HG03175 (cell line): Measurements from ENCODE around the gene RBM17.
"Not testable (repeated sequence)": the region's sequence is repeated elsewhere in the genome, so short reads cannot be mapped to it uniquely, and the experiment has no call there.

Experiments used
- ATAC-seq: cut with Tn5 transposase; IDR thresholded peaks from one replicate; pipeline ENCODE4 v1.9.1; 2021; ENCODE audit warnings: mild to moderate bottlenecking, moderate library complexity; ENCODE audit not compliant: unreplicated experiment

The RBM17 gene, protein sequence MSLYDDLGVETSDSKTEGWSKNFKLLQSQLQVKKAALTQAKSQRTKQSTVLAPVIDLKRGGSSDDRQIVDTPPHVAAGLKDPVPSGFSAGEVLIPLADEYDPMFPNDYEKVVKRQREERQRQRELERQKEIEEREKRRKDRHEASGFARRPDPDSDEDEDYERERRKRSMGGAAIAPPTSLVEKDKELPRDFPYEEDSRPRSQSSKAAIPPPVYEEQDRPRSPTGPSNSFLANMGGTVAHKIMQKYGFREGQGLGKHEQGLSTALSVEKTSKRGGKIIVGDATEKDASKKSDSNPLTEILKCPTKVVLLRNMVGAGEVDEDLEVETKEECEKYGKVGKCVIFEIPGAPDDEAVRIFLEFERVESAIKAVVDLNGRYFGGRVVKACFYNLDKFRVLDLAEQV

DNA sequence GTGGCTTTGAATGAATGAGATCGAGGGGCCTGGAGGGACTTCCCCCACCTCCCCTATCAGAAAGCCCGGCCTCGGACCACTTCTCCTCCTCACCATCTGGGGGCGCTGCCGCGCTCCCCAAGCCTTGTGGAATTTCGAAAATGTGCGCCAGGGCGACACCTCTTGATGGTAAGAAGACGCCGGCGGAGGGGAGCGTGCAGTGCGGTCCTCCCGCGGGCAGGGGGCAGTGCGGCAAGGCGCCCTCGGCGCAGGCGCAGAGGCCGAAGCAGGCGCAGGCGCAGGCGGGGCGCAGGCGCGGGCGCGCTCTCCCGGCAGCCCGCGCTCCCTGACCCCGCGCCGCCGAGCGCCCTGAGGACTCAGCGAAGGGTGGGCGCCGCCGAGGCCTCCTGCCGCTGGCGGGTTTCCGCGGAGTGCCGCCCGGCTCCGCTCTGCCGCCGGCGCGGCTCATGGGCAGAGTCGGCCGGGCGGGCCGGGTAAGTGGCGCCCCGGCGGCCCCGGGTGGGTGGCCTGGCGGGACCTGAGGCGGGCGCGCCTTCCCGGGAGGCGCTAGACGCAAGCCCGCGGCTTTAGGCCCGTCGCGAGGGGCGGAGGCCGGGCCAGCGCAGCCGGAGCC, at the start of gene RBM17:
Gene RBM17 (plus strand): TSS at position 314 of the 613 bp plus-strand sequence. CDS start 8,032 bp downstream, outside the sequence.
- ATAC-seq: peak; percentile 85

DNA sequence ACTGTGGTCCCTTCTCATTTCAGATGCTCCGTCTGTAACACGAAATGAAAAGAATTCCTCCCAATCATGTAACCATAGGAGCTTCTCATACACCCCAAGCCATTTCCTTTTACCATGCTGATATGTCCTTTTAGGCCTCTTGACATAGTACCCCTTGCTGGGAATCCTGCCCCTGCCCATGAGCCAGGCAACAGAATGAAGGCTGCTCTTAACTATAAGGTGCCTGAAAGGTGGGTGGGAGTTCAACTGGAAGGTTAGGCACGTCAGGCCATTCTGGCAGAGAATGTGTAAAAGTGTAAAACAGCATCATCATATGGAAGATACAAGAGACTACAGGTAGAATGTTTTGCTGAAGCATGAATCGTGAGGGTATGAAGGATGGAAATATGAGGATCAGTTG, 49.1 kb upstream of the RBM17 start:
- ATAC-seq: no peak

DNA sequence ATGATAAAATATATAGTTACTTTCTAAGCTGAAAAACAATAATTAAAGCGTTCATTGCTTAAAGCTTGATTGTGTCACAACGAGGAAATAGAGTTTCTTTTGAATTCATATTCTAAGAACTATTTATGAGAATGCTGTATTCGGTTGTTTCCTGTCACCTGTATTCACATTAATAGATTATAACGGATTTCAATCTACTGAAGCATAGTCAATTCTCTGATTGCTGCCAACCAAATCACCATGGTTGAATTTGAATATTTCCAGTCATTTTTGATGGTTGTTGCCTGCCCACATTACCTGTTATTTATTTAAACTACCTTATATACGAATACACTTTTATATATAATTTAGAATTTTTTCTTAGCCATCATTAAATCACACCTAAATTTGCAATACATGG, 48.6 kb upstream of the RBM17 start:
- ATAC-seq: no peak

DNA sequence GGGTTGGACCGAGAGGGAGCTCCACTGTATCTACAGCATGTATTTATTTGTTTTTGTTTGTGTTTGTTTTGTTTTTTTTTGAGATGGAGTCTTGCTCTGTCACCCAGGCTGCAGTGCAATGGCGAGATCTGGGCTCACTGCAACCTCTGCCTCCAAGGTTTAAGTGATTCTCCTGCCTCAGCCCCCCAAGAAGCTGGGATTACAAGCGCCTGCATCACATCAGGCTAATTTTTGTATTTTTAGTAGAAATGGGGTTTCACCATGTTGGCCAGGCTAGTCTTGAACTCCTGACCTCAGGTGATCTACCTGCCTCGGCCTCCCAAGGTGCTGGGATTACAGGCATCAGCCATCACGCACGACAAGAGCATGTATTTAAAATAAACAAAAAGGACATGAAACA, 45.5 kb upstream of the RBM17 start:
- not testable (repeated sequence) for ATAC-seq

DNA sequence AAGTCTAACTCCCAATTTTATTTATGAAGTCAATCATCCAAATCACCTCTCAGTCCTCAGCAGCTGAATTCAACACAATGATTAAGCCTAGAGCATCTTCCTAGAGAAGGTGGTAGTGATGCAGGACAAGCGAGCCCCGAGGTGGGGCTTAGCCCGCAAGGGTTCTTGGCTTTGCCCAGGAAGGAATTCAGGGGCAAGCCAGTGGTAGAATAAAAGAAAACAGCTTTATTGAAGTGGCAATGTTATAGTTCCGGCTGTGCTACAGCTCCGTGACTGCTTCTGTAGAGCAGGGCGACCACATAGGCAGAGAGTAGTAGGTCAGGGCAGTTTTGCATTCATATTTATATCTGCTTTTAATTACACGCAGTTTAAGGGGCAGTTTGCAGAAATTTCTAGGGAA, 44.8 kb upstream of the RBM17 start:
- ATAC-seq: no peak

DNA sequence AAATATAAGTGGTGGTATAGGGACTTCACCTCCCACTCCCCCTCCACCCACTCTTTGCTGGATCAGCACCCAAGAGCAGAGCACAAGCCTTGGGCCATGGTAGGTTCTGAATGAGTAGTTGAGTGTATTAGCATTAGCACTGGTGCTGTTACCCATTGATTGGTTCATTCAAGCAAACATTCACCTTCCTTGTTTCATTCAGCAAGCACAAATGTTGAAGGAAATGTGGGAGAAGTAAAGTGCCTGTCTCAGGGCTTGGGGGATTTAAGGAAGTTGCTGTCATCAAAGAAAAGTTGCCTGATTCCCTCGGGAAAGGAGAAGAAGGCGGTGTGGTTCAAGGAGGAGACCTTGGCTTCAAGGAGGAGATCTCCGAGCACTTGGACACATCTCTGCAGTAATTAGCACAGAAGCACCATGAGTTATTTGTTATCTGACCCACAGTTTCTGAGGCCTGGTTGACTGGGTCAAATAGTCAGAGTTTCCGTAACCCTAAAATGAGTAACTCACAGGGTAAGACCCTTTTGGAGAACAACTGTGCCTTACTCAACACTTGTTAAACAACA, 44.0 kb upstream of the RBM17 start:
- ATAC-seq: peak; percentile 44

DNA sequence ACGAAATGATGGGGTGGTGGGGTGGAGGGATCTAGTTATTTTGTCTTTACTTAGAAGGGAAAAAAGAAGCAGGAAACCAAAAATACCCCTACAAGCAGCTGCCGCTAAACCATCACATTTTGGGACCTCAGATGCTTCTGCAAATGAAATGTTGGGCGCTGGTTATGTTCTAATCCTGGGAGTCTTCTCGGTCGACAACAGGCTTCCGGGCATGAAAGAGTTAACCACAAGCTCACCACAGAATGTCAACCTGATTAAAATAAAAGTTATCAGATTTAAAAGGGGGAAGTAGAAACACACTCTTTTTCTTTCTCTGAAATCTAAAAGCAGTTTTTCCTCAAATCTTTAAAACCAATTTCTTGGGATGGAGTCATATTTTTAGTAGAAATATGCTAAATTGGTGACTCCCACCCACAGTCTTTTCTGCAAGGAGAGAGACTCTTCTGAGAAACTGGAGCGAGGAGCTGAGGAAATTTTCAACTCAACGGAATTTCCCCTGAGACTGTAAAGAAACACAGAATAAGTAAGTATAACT, 43.5 kb upstream of the RBM17 start:
- peak; percentile 8 for ATAC-seq

DNA sequence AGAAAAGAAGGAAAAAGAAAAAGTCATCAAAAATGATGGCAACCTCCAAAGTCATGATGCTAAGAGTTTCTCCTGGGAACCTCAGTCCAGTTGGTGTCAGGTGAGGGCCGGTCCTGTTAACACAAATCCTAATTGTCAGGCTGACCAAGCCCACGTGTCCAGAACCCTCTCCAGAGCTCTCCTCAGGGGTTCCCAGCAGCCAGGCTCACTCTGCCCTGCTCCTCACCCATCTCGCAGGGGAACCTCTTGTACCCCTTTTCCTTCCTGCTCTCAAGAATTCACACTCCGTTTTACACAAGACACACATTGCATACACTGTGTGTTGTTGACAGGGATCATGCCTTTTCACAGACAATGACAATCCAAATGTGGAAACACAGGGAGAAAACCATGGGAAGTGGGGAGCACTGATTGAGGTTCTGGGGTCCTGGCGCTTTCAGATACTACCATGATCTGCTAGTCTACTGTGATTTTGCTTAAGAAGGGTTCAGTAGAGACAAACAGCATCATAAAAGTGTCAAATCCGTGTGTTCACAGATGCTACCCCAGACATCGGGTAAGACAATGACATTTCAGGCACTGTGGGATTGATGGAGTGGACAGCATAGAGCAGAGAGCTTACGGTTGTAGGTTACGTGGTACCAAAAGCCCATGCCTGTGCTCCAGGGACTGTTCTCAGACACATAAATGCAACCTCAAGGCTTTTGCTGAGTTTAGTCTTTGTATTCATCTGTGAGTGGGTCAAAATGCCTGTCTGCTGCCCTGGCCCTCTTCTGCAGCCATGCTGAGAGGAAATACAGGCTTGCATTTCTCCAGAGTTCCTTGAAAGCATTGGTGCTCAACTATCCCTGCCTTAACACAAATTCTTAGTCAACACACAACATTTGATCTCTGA, 42.7 kb upstream of the RBM17 start:
- no peak for ATAC-seq

DNA sequence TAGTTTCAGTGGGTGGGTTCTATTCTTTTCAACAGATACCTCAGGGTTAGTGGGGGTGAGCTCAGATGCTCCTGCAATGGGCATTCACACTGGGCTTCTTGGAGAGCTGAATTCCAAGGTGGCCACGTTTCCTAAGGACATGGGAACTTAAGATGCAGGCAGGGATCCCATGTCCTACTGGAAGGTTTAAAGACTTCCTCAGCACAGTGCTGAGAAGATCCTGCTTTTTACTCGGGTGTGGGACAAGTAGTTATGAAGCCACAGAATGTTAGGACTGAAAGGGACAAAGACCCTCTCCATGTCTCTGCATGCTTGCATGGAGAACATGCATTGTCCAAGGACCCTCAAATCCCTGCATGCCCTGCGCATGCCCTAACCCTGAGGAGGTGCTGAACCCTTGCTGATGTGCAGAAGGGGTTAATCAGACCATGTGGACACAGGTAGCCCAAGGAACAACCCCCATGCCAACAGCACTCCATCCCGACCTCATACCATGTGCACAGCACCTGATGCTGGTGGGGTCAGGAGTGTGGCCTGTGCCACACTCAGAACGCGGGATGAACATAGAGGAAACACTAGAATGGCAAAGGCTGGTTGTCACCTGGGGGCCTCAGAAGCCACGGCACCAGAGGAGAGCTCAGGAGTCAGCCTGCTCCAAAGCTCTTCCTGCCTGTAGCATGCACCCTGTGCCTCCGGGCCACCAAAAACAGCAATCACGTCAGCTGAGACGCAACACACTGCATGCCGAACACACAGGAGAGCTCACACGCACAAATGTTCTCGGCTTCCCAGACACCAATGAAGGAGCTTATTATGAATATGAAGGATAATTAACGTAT, 41.8 kb upstream of the RBM17 start:
- no peak for ATAC-seq

DNA sequence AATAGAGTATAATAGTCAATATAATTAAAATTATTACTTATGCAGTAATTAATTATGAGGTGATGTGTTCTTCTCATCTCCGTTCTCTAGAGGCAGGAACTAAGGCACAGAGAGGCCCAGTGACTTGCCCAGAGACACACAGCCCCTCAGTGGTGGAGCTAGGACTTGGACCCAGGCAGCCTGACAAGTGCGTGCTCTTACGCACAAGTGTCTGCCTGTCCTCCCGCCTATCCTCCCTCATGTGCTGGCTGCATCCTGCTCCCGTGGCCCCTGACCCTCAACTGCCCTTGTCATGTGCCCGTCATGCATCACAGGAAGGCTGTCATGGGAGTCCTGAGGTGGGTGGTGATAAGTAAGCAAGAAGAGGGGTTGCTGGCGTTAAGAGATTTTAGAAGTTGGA, 41.0 kb upstream of the RBM17 start:
- ATAC-seq: no peak

DNA sequence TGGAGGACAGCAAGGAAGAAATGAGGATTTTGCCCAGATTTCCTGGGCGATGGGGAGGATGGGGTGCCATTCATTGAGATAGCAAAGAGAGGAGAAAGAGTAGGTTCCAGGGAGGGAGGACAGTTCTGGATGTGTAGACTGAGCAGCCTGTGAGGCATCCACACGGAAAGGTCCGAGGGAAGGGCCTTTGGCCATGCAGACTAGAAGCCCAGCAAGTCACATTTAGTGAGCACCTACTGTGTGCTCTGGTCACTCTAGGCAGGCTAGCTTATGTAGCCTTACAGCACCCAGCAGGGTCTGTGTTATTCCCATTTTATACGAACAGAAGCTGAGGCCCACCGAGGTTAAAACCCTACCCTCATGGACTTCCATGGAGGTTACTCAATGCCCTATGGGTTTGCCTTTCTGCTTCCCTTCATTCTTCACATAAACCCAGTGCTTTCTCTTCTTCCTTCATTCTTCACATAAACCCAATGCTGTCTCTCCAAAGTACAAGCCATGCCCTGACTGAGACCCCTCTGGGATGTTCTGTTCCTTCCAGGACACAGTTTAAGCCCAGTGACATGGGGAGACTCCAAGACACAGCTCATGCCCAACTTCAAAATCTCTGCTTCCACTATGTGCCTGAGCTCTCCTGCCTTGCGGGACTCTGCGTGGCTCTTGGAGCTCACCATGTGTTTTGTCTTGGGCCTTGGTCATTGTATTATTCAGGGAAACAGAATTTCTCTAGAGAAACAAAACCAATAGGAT, 40.4 kb upstream of the RBM17 start:
- ATAC-seq: no peak

DNA sequence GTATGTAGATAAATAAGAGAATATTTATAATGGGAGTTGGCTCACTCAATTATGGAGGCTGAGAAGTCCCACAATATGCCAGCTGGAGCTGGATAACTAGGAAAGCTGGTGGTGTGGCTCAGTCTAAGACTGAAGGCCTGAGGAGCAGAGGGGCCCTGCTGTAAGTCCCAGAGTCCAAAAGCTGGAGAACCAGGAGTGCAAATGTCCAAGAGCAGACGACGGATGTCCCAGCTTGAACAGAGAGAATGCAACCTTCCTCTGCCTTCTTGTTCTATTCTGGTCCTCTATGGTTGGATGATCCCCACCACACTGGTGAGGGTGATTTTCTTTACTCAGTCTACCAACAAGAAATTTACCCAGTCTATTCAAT, 39.8 kb upstream of the RBM17 start:
- no peak for ATAC-seq

DNA sequence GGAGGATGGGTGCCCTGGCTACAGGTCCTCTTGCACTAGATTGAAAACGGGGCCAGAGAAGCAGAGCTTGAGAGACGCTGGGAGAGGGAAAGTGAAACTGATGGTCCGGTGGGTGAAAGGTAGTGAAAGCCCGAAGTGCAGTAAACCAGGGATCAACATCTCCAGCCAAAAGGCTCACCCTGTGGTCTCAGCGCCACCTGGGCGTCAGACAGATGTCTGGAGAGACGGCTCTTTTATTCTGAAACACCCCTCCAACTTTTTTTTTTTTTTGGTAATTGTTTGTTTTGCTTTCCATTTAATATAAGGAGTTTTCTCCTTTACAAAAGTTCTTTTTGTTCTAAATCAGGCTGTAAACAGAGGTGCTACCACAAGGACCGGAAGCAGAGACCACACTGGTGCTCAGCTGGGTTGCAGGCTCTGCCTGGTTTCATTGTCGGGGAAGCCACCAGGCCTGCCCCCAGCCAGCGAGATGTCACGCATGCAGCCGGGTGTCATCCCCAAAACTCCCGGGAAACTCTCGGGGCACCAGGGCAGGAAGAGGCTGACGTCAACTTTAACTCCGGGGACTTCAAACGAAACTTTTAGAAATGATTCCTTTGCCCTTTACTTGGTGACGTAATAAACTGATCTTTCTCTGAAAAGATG, 37.9 kb upstream of the RBM17 start:
- ATAC-seq: peak; percentile 78

DNA sequence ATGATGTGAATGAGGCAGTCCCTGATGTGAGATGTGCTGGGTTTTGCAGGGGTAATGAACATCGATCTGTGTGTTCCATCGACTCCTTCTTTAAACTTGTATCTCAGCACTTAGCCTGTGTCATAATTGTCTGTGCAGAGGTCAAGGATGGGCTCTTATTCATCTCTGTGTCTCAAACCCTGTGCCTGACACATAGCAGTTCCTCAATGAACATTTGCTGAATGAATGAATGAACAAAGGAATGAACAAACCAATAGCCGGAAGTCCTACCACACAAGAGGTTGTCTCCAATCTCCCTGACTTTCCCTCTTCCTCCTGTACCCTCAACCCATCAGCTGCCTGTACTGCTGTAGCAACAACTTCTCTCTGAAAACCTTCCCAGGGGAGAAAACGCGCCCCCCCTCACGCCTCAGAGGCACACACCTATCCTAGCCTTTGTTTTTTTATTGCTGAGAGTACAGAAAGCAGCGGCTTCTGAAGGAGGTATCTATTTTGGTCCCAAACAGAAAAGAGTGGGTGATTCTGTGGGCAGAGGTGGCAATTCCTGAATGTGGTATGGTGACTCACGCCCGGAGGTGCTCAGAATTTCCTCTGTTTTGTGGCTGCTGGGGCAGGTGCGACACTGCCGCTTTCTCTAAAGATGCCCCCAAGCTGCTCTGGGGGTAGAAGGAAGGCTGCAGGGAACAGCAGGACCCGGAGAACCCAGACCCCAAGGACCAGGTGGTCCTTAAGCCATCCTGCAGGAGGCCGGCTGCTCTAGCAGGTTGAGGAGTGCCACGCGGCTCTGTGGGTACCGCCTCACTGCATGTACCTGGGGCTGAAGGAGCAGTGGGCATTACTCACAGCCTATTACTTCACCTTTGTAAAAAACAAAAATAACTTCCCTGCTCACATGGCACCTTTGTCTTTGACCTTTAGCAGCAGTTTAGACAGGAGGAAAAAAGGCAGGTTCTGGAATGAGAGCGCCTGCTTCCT, 36.3 kb upstream of the RBM17 start:
- peak; percentile 22 for ATAC-seq

DNA sequence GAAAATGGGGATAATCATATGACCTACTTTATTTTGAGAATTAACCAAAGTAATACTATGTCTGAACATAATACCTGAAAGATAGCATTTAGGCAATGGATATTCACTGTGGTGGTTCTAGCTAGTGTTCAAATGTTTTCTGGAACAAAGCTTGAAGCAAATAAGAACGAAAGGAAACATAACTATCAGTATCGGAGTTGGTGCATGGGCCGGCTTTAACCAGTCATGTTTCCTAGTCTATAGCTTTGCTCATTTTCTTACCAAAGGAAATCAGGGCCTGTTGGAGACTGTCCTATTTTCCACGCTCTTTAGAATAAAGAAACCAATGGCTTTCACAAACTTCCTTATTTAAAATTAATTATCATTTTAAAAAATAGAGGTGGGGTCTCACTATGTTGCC, 35.5 kb upstream of the RBM17 start:
- no peak for ATAC-seq

DNA sequence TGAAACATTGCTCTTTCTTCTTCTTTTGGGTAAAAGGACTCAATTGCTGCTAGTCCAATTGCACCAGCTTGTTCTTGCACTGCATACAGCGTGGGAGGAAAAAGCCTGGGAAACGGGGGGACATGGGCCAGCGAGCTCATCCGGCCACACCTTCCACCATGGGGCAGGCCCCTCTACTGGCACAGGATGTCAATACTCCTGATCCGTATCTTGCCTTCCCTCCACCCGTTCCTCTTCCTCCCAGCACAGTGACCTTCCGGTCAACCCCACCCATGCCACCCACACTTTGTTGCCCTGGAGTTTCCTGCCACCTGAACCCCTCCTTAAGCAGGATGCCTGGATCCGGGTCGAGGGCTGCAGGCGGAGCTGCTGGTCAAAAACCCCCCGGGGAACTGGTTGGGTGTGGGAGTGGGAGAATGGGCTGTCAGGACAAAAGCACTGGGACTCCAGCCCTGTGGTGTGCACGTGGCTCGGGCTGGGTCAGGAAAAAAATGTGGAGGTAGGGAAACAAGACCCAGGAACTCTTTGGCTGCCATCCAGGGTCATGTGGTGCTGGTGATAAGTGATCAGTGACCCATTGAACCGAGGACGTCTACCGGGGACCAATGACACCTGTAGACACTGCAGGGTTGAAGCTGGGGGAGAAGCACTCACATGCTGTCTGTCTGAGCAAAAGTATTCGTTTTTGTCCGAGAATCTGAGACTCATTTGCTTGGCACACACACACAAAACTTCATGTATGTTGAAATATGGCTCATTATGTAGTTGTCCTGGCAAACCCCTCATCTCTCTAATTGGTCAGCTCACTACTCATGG, 34.8 kb upstream of the RBM17 start:
- no peak for ATAC-seq

DNA sequence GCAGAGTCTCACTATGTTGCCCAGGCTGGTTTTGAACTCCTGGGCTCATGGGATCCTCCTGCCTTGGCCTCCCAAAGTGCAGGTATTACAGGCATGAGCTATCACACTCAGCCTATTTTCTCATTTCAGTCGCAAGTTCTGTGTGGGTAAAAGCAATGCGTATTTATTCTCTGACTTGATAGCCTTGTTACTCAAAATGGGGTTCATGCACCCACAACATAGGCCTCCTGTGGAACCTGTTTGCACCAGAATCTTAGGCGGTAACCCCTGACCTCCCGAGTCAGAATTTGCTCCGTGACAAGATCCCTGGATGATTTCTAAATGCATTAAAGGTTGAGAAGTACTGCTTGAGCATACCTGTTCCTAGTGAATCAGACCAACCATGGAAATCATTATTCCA, 34.0 kb upstream of the RBM17 start:
- ATAC-seq: no peak
